22Rv1 (cell line): ENCODE data around the gene FIBCD1.

Experiments used
- H3K27ac ChIP-seq: fragments of 450-650 bp; 2 replicates; pipeline ENCODE4 v1.5.1; 2017
- ZFX ChIP-seq: fragments of 450-650 bp; IDR thresholded peaks from 2 replicates; pipeline ENCODE4 v1.6.1; 2017; ENCODE audit warnings: antibody characterized with exemption, borderline replicate concordance
- TF ChIP-seq, protein P1 (sequence below): fragments of 450-650 bp; IDR thresholded peaks from 2 replicates; pipeline ENCODE4 v1.5.1; 2017; ENCODE audit warnings: mild to moderate bottlenecking

FIBCD1 gene

GRCh38 chr9:130879863-130880411 is 59.1 kb downstream of the FIBCD1 start:
- H3K27ac ChIP-seq: no peak overlapping the region
- no peak for TF ChIP-seq ZFX
- TF ChIP-seq, protein P1, sequence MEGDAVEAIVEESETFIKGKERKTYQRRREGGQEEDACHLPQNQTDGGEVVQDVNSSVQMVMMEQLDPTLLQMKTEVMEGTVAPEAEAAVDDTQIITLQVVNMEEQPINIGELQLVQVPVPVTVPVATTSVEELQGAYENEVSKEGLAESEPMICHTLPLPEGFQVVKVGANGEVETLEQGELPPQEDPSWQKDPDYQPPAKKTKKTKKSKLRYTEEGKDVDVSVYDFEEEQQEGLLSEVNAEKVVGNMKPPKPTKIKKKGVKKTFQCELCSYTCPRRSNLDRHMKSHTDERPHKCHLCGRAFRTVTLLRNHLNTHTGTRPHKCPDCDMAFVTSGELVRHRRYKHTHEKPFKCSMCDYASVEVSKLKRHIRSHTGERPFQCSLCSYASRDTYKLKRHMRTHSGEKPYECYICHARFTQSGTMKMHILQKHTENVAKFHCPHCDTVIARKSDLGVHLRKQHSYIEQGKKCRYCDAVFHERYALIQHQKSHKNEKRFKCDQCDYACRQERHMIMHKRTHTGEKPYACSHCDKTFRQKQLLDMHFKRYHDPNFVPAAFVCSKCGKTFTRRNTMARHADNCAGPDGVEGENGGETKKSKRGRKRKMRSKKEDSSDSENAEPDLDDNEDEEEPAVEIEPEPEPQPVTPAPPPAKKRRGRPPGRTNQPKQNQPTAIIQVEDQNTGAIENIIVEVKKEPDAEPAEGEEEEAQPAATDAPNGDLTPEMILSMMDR: no peak

DNA sequence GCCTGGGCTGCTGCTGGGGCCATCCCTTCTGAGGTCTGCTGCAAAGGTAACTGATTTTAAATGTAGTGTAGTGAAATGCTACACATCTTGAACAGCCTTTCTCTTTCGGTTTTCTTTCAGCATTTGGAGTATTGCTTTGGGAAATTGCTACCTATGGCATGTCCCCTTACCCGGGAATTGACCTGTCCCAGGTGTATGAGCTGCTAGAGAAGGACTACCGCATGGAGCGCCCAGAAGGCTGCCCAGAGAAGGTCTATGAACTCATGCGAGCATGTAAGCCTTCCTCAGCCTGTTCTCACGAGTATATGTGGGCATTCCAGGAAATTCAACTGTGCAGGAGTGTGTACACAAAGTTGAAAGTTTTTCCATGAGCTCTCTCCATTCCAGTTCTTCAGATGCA is 60.8 kb downstream of the FIBCD1 start:
- H3K27ac ChIP-seq: no peak overlapping the region
- TF ChIP-seq ZFX: no peak
- TF ChIP-seq, protein P1: no peak

GRCh38 chr9:130877300-130877699 is 61.7 kb downstream of the FIBCD1 start:
- TF ChIP-seq, protein P1: no peak
- no peak for TF ChIP-seq ZFX
- no peak overlapping the region for H3K27ac ChIP-seq

GRCh38 chr9:130874783-130875182 is 64.3 kb downstream of the FIBCD1 start:
- TF ChIP-seq, protein P1: no peak
- TF ChIP-seq ZFX: no peak
- no peak overlapping the region for H3K27ac ChIP-seq

GRCh38 chr9:130873966-130874365 is 65.1 kb downstream of the FIBCD1 start:
- no peak for TF ChIP-seq ZFX
- TF ChIP-seq, protein P1: no peak

GRCh38 chr9:130872912-130873503 is 66.0 kb downstream of the FIBCD1 start:
- peak overlapping the region; percentile 45 for H3K27ac ChIP-seq
- no peak for TF ChIP-seq ZFX
- TF ChIP-seq, protein P1: no peak

More at GRCh38 chr9:130873966-130874365, 65.1 kb downstream of the FIBCD1 start:
- H3K27ac ChIP-seq: peak overlapping the region; percentile 45

DNA sequence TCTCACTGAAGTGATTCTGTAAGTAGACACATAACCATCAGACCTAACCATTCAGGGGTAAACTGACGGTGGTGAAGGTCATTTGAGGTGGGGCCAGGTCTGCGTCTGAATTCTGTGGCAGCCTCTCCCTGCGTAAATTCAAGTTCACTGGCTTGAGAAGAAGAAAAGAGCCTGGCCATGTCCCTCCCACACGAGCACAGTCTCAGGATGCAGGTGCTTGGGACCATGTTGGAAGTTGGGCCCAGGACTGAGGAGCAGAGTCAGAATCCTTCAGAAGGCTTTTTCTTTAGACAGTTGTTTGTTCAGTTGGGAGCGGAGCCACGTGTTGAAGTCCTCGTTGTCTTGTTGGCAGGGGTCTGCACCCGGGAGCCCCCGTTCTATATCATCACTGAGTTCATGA is 66.5 kb downstream of the FIBCD1 start:
- no peak for TF ChIP-seq ZFX
- TF ChIP-seq, protein P1: no peak
- H3K27ac ChIP-seq: peak overlapping the region; percentile 45
